Tibial nerve (tissue), 4 donors: Measurements from ENCODE around the gene CCND3. TPM values are rescaled to one million over a fixed set of nuclear protein-coding genes. Genes with fewer than 3 reads are reported as not detected.

Experiments used
- DNase-seq, 2 donors: peaks; one replicate each; pipeline ENCODE4 v3.0.0-alpha.2; 2019; ENCODE audit warnings: low spot score in 2 of 2
- H3K27ac ChIP-seq, 4 donors: fragments of 200-600 bp; sonication (generic) in 3 of 4; one replicate each; pipeline ENCODE4 v1.5.1; 2017 to 2019; ENCODE audit warnings: mild to moderate bottlenecking in 1 of 4
- H3K27me3 ChIP-seq, 2 donors: fragments of 200-600 bp; sonication (generic) in 1 of 2; one replicate each; pipeline versions ENCODE4 v1.5.1 to v1.6.0; 2017 to 2019
- H3K36me3 ChIP-seq, 3 donors: fragments of 200-600 bp; sonication (generic); one replicate each; pipeline ENCODE4 v1.5.1; 2018 to 2019
- H3K4me1 ChIP-seq, 4 donors: fragments of 200-600 bp; sonication (generic) in 3 of 4; one replicate each; pipeline ENCODE4 v1.5.1; 2017 to 2019
- H3K4me3 ChIP-seq, 4 donors: fragments of 200-600 bp; sonication (generic) in 3 of 4; one replicate each; pipeline ENCODE4 v1.5.1; 2017 to 2019; ENCODE audit warnings: mild to moderate bottlenecking in 1 of 4, moderate library complexity in 1 of 4
- H3K9me3 ChIP-seq, 4 donors: fragments of 200-600 bp; sonication (generic) in 3 of 4; one replicate each; pipeline ENCODE4 v1.5.1; 2017 to 2019
- CTCF ChIP-seq, 5 experiments: fragments of 200-600 bp in 3 of 5; fragments of 450-650 bp in 2 of 5; sonication (generic) in 3 of 5; IDR thresholded peaks; one replicate each; pipeline ENCODE4 v1.5.1; 2016 to 2019; ENCODE audit warnings: antibody characterized with exemption in 5 of 5, mild to moderate bottlenecking in 3 of 5, moderate library complexity in 2 of 5
- EP300 ChIP-seq, 2 donors: sonication (generic); formaldehyde crosslinking; IDR thresholded peaks; one replicate each; pipeline ENCODE4 v1.6.1; 2017; ENCODE audit warnings: antibody characterized with exemption in 2 of 2, mild to moderate bottlenecking in 1 of 2
- POLR2A ChIP-seq, 2 donors: fragments of 450-650 bp; IDR thresholded peaks; one replicate each; pipeline ENCODE4 v1.6.1; 2017; ENCODE audit warnings: antibody characterized with exemption in 2 of 2, mild to moderate bottlenecking in 2 of 2, moderate library complexity in 2 of 2
- WGBS, 2 donors: methylation state at CpG; one replicate each; pipeline ENCODE4 v1.1.5; 2018; 5-methylcytosine and 5-hydroxymethylcytosine counted together
- total RNA-seq, 4 donors: library from RNA; depleted of rRNA; stranded (reverse); fragments of >200 nt; gene quantifications; one replicate each; pipeline ENCODE4 v1.1.0, GENCODE V29; 2016

CCND3 gene
- total RNA-seq, 4 donors from 2014 or later, result 175 to 325 (median 248) TPM

GRCh38 chr6:41974281-41974825 is 32.7 kb upstream of the CCND3 start:
- Histone ChIP-seq H3K27ac (no peak overlapping the region), H3K9me3 (no peaks in the 10 kb centered on the region), H3K27me3 (no peaks in the 10 kb centered on the region), H3K4me1 (peaks cover 0 to 24% (median 0%) of the 10 kb centered on the region in 4 donors), H3K36me3 (no peaks in the 10 kb centered on the region), H3K4me3 (no peak overlapping the region)
- no peak for DNase-seq
- WGBS, 2 donors, result 86 to 96% methylated on average over 5 of the region's 5 CpGs
- no peak for TF ChIP-seq POLR2A (IDR thresholded peaks at IDR 0.05)
- no peak for TF ChIP-seq CTCF (IDR thresholded peaks at IDR 0.05)
- TF ChIP-seq EP300 (IDR thresholded peaks at IDR 0.05), result no peak

- Histone ChIP-seq H3K4me1 (peaks cover 0 to 26% (median 0%) of the 10 kb centered on the region in 4 donors), H3K27me3 (no peaks in the 10 kb centered on the region), H3K4me3 (no peak overlapping the region), H3K27ac (no peak overlapping the region), H3K9me3 (no peaks in the 10 kb centered on the region), H3K36me3 (no peaks in the 10 kb centered on the region)
- 51 to 63% methylated on average over 2 of the region's 2 CpGs for WGBS, 2 donors
- DNase-seq, result no peak
- TF ChIP-seq POLR2A (IDR thresholded peaks at IDR 0.05) (no peak), EP300 (IDR thresholded peaks at IDR 0.05) (no peak), CTCF (IDR thresholded peaks at IDR 0.05) (no peak)
Observed at GRCh38 chr6:41972826-41973225, 31.2 kb upstream of the CCND3 start.

GRCh38 chr6:41970436-41970846 is 28.8 kb upstream of the CCND3 start:
- 36 to 50% methylated on average over 4 of the region's 4 CpGs for WGBS, 2 donors
- no peak for TF ChIP-seq CTCF (IDR thresholded peaks at IDR 0.05)
- no peak for TF ChIP-seq POLR2A (IDR thresholded peaks at IDR 0.05)
- TF ChIP-seq EP300 (IDR thresholded peaks at IDR 0.05), result peak in 1 of 2 donors; percentile 20

GRCh38 chr6:41967312-41968287 is 26.0 kb upstream of the CCND3 start:
- peaks cover 0 to 44% (median 7%) of the 10 kb centered on the region in 4 donors for H3K4me1 ChIP-seq
- H3K36me3 ChIP-seq, result no peaks in the 10 kb centered on the region
- TF ChIP-seq CTCF (IDR thresholded peaks at IDR 0.05) (no peak), POLR2A (IDR thresholded peaks at IDR 0.05) (no peak), EP300 (IDR thresholded peaks at IDR 0.05) (no peak)
- peak overlapping the region in 1 of 4 donors; percentile 2 for H3K27ac ChIP-seq
- whole genome bisulfite sequencing, 2 donors, result 87% methylated on average over 7 of the region's 7 CpGs
- no peak overlapping the region for H3K4me3 ChIP-seq
- no peaks in the 10 kb centered on the region for H3K27me3 ChIP-seq
- H3K9me3 ChIP-seq, result no peaks in the 10 kb centered on the region
- no peak for DNase-seq

More at GRCh38 chr6:41970436-41970846, 28.8 kb upstream of the CCND3 start:
- peak overlapping the region in 1 of 4 donors; percentile 2 for H3K27ac ChIP-seq
- no peak for DNase-seq
- H3K4me3 ChIP-seq, result no peak overlapping the region
- H3K9me3 ChIP-seq, result no peaks in the 10 kb centered on the region
- H3K27me3 ChIP-seq, result no peaks in the 10 kb centered on the region
- peaks cover 0 to 50% (median 6%) of the 10 kb centered on the region in 4 donors for H3K4me1 ChIP-seq
- H3K36me3 ChIP-seq, result no peaks in the 10 kb centered on the region

GRCh38 chr6:41966961-41967311 is 25.3 kb upstream of the CCND3 start:
- no peaks in the 10 kb centered on the region for H3K9me3 ChIP-seq
- WGBS, 2 donors, result 45 to 52% methylated on average over 4 of the region's 4 CpGs
- H3K4me3 ChIP-seq, result no peak overlapping the region
- TF ChIP-seq CTCF (IDR thresholded peaks at IDR 0.05) (no peak), POLR2A (IDR thresholded peaks at IDR 0.05) (no peak), EP300 (IDR thresholded peaks at IDR 0.05) (no peak)
- H3K4me1 ChIP-seq, result peaks cover 0 to 44% (median 7%) of the 10 kb centered on the region in 4 donors
- DNase-seq, result no peak
- H3K27ac ChIP-seq, result peak overlapping the region in 1 of 4 donors; percentile 2
- H3K36me3 ChIP-seq, result no peaks in the 10 kb centered on the region
- no peaks in the 10 kb centered on the region for H3K27me3 ChIP-seq
